Retinal pigment epithelial cell (primary cell): ENCODE measurements around the gene NLGN1.

Experiments
- DNase-seq: peaks from one replicate; pipeline ENCODE4 v3.0.0-alpha.2; 2010; ENCODE audit warnings: low read depth
- H3K4me3 ChIP-seq: 2 replicates; pipeline ENCODE4 v1.5.1; 2011; ENCODE audit warnings: mild to moderate bottlenecking, low read length, control low read depth, moderate library complexity
- CTCF ChIP-seq: conservative IDR thresholded peaks from 2 replicates; pipeline ENCODE4 v1.5.1; 2011; ENCODE audit warnings: low read depth, low read length, control low read depth, inconsistent platforms

NLGN1 gene

DNA sequence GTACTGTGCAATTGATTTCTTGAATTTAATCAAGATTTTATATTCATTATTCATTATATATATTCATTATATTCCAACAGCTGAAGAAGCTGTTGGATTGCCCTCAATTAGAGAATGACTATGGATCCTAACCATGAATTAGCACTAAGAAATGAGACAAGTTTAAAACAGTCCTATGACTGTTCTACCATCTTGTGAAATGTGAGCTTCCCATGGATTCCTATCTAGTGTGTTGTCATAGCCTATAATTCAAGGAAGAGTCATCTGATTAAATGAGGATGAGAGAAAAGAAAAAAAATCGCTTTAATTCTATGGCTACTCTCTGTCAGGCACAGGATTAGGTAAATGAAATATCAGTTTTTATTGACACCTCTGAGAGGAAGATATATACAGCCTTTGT lies 765.0 kb downstream of the NLGN1 start:
- no peak overlapping the region for H3K4me3 ChIP-seq
- no peak for TF ChIP-seq CTCF
- no peak for DNase-seq

- TF ChIP-seq CTCF: no peak
- H3K4me3 ChIP-seq: no peak overlapping the region
- DNase-seq: no peak
Observed at GRCh38 chr3:174168026-174168425, 770.5 kb downstream of the NLGN1 start.

DNA sequence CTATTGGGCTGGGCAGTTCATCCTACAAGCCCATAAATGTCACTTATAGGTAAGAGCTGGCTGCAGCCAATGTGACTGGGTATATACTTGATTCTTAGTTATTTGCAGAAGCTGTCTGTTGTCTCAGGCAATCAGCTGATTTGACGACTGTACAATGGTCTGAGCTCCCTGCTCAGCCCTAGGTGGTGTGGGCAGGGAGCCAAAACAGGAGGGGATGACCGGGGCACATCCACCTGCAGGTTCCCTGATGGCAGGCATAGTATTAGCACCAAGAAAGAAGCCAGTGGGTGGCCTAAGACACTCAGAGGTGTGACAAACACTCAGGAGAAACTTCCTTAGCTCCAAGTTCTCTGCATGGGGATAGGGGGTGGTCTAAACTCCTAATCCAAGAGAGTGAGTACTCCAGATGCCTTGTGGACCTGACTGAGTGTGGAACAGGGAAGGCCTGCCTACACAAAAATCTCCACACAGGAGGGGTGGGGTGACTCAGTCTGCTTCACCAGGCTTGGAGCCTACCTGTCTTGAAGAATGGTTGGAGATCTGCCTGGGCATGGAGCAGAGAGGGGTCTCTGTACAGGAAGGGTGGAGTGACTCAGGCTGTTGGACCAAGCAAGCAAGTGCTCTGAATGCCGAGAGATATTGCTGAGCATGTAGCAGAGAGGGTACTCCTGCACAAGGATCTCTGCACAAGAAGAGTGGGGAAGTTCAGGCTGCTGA lies 771.2 kb downstream of the NLGN1 start:
- TF ChIP-seq CTCF: no peak
- no peak overlapping the region for H3K4me3 ChIP-seq
- DNase-seq: no peak

- DNase-seq: no peak
- no peak overlapping the region for H3K4me3 ChIP-seq
- TF ChIP-seq CTCF: no peak
Observed at GRCh38 chr3:174169736-174170135, 772.2 kb downstream of the NLGN1 start.

DNA sequence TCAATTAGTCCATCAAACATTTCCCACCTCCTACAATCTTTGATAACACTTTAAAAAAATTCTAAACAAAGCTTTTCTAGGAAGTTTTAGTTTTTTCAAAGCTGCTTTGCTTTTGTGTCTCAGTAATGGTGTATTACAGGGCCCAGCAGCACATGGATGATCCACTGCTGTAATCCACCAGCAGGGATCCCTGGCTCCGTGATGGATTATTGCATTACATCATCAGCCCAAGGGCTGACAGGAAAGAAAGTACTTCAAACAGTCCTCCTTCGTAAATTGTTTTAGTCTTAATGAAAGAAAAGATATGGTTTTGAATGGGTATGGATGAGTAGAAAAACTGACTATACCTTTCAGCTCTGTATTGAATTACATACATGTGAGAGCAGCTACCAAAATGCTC lies 772.7 kb downstream of the NLGN1 start:
- H3K4me3 ChIP-seq: no peak overlapping the region
- no peak for TF ChIP-seq CTCF
- DNase-seq: no peak

- no peak overlapping the region for H3K4me3 ChIP-seq
- no peak for TF ChIP-seq CTCF
- DNase-seq: no peak
Observed at GRCh38 chr3:174186377-174186989, 788.9 kb downstream of the NLGN1 start.

DNA sequence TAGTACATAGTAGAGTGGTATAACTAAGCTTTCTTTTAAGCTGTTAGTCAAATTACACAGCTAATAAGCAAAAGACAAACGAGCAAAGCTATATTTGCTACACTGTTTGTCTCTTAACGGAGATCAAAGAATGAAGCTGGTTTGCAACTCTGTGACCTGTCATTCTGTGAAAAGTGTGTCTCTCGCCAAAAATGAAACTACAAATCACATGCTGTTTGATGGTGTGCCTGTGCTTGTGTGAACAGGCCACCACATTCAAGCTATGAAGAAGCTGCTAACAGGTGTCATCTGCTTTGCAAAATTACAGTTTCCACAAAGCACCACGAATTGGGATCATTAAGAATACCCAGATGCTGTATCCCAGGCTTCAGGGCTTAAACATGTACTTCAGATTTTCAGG lies 793.8 kb downstream of the NLGN1 start:
- H3K4me3 ChIP-seq: no peak overlapping the region
- no peak for DNase-seq
- TF ChIP-seq CTCF: no peak
